ENCODE measurements around the gene CNOT2. TPM values are rescaled to one million over a fixed set of nuclear protein-coding genes. Genes with fewer than 3 reads are reported as not detected.

Gene CNOT2
- total RNA-seq, 1 experiment from 2014 or later: 289 TPM

- no peak for DNase-seq
- H3K4me1 ChIP-seq (ENCODE audit: low read length): peaks cover 3% of the 10 kb centered on the region; the same call in 1 of the 2 replicates
- no peaks in the 10 kb centered on the region for H3K36me3 ChIP-seq (ENCODE audit: insufficient read depth, low read length)
- H3K4me2 ChIP-seq (ENCODE audit: low read depth, low read length, poor library complexity, severe bottlenecking): no peak overlapping the region
- H3K9ac ChIP-seq (ENCODE audit: low read length): no peak overlapping the region
- H4K20me1 ChIP-seq (ENCODE audit: insufficient read depth, low read depth, low read length): no peaks in the 10 kb centered on the region
- H3K79me2 ChIP-seq (ENCODE audit: low read length): no peaks in the 10 kb centered on the region
- no peaks in the 10 kb centered on the region for H3K27me3 ChIP-seq (ENCODE audit: low read length)
- no peaks in the 10 kb centered on the region for H3K9me3 ChIP-seq (ENCODE audit: low read length)
- no peaks in the 10 kb centered on the region for H3K9me2 ChIP-seq (replicated peaks; ENCODE audit: insufficient read depth, low read length)
- no peak overlapping the region for H2AFZ ChIP-seq (ENCODE audit: low read length)
- no peak overlapping the region for H3K4me3 ChIP-seq (ENCODE audit: low read length)
- peak overlapping the region; percentile 31; the same call in 1 of the 2 replicates for H3K27ac ChIP-seq (ENCODE audit: low read length)
Measured at GRCh38 chr12:70227911-70228310, 15.3 kb upstream of the CNOT2 start.

GRCh38 chr12:70230934-70231606 is 12.2 kb upstream of the CNOT2 start:
- DNase-seq: no peak
- H4K20me1 ChIP-seq (ENCODE audit: insufficient read depth, low read depth, low read length): no peaks in the 10 kb centered on the region

GRCh38 chr12:70236990-70237389 is 6.2 kb upstream of the CNOT2 start:
- no peaks in the 10 kb centered on the region for H3K9me3 ChIP-seq (ENCODE audit: low read length)
- H3K36me3 ChIP-seq (ENCODE audit: insufficient read depth, low read length): peaks cover 33% of the 10 kb centered on the region
- H3K9ac ChIP-seq (ENCODE audit: low read length): no peak overlapping the region
- H3K9me2 ChIP-seq (replicated peaks; ENCODE audit: insufficient read depth, low read length): no peaks in the 10 kb centered on the region
- no peak overlapping the region for H2AFZ ChIP-seq (ENCODE audit: low read length)
- H3K79me2 ChIP-seq (ENCODE audit: low read length): peaks cover 20% of the 10 kb centered on the region
- DNase-seq: no peak
- no peak overlapping the region for H3K27ac ChIP-seq (ENCODE audit: low read length)
- H3K4me1 ChIP-seq (ENCODE audit: low read length): peaks cover 13% of the 10 kb centered on the region
- no peak overlapping the region for H3K4me3 ChIP-seq (ENCODE audit: low read length)
- H3K4me2 ChIP-seq (ENCODE audit: low read depth, low read length, poor library complexity, severe bottlenecking): no peak overlapping the region
- no peaks in the 10 kb centered on the region for H4K20me1 ChIP-seq (ENCODE audit: insufficient read depth, low read depth, low read length)
- H3K27me3 ChIP-seq (ENCODE audit: low read length): no peaks in the 10 kb centered on the region

More at GRCh38 chr12:70230934-70231606, 12.2 kb upstream of the CNOT2 start:
- no peaks in the 10 kb centered on the region for H3K79me2 ChIP-seq (ENCODE audit: low read length)
- no peak overlapping the region for H2AFZ ChIP-seq (ENCODE audit: low read length)
- H3K27me3 ChIP-seq (ENCODE audit: low read length): no peaks in the 10 kb centered on the region
- H3K4me1 ChIP-seq (ENCODE audit: low read length): peaks cover under 1% of the 10 kb centered on the region; the same call in 1 of the 2 replicates
- no peaks in the 10 kb centered on the region for H3K36me3 ChIP-seq (ENCODE audit: insufficient read depth, low read length)
- no peak overlapping the region for H3K4me3 ChIP-seq (ENCODE audit: low read length)
- H3K4me2 ChIP-seq (ENCODE audit: low read depth, low read length, poor library complexity, severe bottlenecking): no peak overlapping the region
- no peak overlapping the region for H3K9ac ChIP-seq (ENCODE audit: low read length)
- no peak overlapping the region for H3K27ac ChIP-seq (ENCODE audit: low read length)
- no peaks in the 10 kb centered on the region for H3K9me3 ChIP-seq (ENCODE audit: low read length)
- H3K9me2 ChIP-seq (replicated peaks; ENCODE audit: insufficient read depth, low read length): no peaks in the 10 kb centered on the region

GRCh38 chr12:70240673-70241072 is 2.6 kb upstream of the CNOT2 start:
- peak overlapping the region; percentile 85 for H3K4me2 ChIP-seq (ENCODE audit: low read depth, low read length, poor library complexity, severe bottlenecking)
- H3K27ac ChIP-seq (ENCODE audit: low read length): peak overlapping the region; percentile 97
- no peak overlapping the region for H3K9ac ChIP-seq (ENCODE audit: low read length)
- no peaks in the 10 kb centered on the region for H3K27me3 ChIP-seq (ENCODE audit: low read length)
- no peaks in the 10 kb centered on the region for H4K20me1 ChIP-seq (ENCODE audit: insufficient read depth, low read depth, low read length)
- peaks cover 51% of the 10 kb centered on the region for H3K36me3 ChIP-seq (ENCODE audit: insufficient read depth, low read length)
- no peaks in the 10 kb centered on the region for H3K9me3 ChIP-seq (ENCODE audit: low read length)
- peaks cover 29% of the 10 kb centered on the region for H3K4me1 ChIP-seq (ENCODE audit: low read length)
- no peaks in the 10 kb centered on the region for H3K9me2 ChIP-seq (replicated peaks; ENCODE audit: insufficient read depth, low read length)
- H2AFZ ChIP-seq (ENCODE audit: low read length): no peak overlapping the region
- peaks cover 53% of the 10 kb centered on the region for H3K79me2 ChIP-seq (ENCODE audit: low read length)
- no peak for DNase-seq
- H3K4me3 ChIP-seq (ENCODE audit: low read length): 0 out of 2 replicates have a peak overlapping the region, but pooled peaks have one; percentile 94

GRCh38 chr12:70241845-70242244 is 1.4 kb upstream of the CNOT2 start:
- Histone ChIP-seq H3K4me3 (ENCODE audit: low read length) (peak overlapping the region; percentile 94), H3K4me2 (ENCODE audit: low read depth, low read length, poor library complexity, severe bottlenecking) (peak overlapping the region; percentile 85), H4K20me1 (ENCODE audit: insufficient read depth, low read depth, low read length) (no peaks in the 10 kb centered on the region), H3K27ac (ENCODE audit: low read length) (peak overlapping the region; percentile 97), H3K27me3 (ENCODE audit: low read length) (no peaks in the 10 kb centered on the region), H3K9me3 (ENCODE audit: low read length) (no peaks in the 10 kb centered on the region), H3K79me2 (ENCODE audit: low read length) (peaks cover 64% of the 10 kb centered on the region), H2AFZ (ENCODE audit: low read length) (no peak overlapping the region), H3K9me2 (replicated peaks; ENCODE audit: insufficient read depth, low read length) (no peaks in the 10 kb centered on the region), H3K36me3 (ENCODE audit: insufficient read depth, low read length) (peaks cover 60% of the 10 kb centered on the region), H3K4me1 (ENCODE audit: low read length) (peaks cover 41% of the 10 kb centered on the region), H3K9ac (ENCODE audit: low read length) (peak overlapping the region; percentile 99)
- no peak for DNase-seq

GRCh38 chr12:70243510-70244371 is 508 bp downstream of the CNOT2 start:
- H3K9ac ChIP-seq (ENCODE audit: low read length): peak overlapping the region; percentile 99
- no peaks in the 10 kb centered on the region for H3K9me2 ChIP-seq (replicated peaks; ENCODE audit: insufficient read depth, low read length)
- H3K9me3 ChIP-seq (ENCODE audit: low read length): no peaks in the 10 kb centered on the region
- H3K27me3 ChIP-seq (ENCODE audit: low read length): no peaks in the 10 kb centered on the region
- H4K20me1 ChIP-seq (ENCODE audit: insufficient read depth, low read depth, low read length): no peaks in the 10 kb centered on the region
- DNase-seq: peak; percentile 89
- peaks cover 59% of the 10 kb centered on the region for H3K4me1 ChIP-seq (ENCODE audit: low read length)
- peak overlapping the region; percentile 85 for H3K4me2 ChIP-seq (ENCODE audit: low read depth, low read length, poor library complexity, severe bottlenecking)
- H3K79me2 ChIP-seq (ENCODE audit: low read length): peaks cover 83% of the 10 kb centered on the region
- peak overlapping the region; percentile 94 for H3K4me3 ChIP-seq (ENCODE audit: low read length)
- peak overlapping the region; percentile 97 for H3K27ac ChIP-seq (ENCODE audit: low read length)
- peaks cover 79% of the 10 kb centered on the region for H3K36me3 ChIP-seq (ENCODE audit: insufficient read depth, low read length)
- H2AFZ ChIP-seq (ENCODE audit: low read length): no peak overlapping the region

- Histone ChIP-seq H3K4me1 (ENCODE audit: low read length) (peaks cover 64% of the 10 kb centered on the region), H2AFZ (ENCODE audit: low read length) (no peak overlapping the region)
- peak; percentile 66 for DNase-seq
Measured at GRCh38 chr12:70244409-70244808, 1.2 kb downstream of the CNOT2 start.

GRCh38 chr12:70245458-70245857 is 2.2 kb downstream of the CNOT2 start:
- H3K79me2 ChIP-seq (ENCODE audit: low read length): peaks cover 96% of the 10 kb centered on the region
- no peak overlapping the region for H2AFZ ChIP-seq (ENCODE audit: low read length)
- H3K27ac ChIP-seq (ENCODE audit: low read length): peak overlapping the region; percentile 97
- no peaks in the 10 kb centered on the region for H3K9me2 ChIP-seq (replicated peaks; ENCODE audit: insufficient read depth, low read length)
- peak overlapping the region; percentile 85 for H3K4me2 ChIP-seq (ENCODE audit: low read depth, low read length, poor library complexity, severe bottlenecking)
- peak overlapping the region; percentile 94 for H3K4me3 ChIP-seq (ENCODE audit: low read length)
- H3K9me3 ChIP-seq (ENCODE audit: low read length): no peaks in the 10 kb centered on the region
- H3K4me1 ChIP-seq (ENCODE audit: low read length): peaks cover 74% of the 10 kb centered on the region
- DNase-seq: no peak
- H3K9ac ChIP-seq (ENCODE audit: low read length): peak overlapping the region; percentile 99
- H4K20me1 ChIP-seq (ENCODE audit: insufficient read depth, low read depth, low read length): no peaks in the 10 kb centered on the region
- peaks cover 76% of the 10 kb centered on the region for H3K36me3 ChIP-seq (ENCODE audit: insufficient read depth, low read length)
- no peaks in the 10 kb centered on the region for H3K27me3 ChIP-seq (ENCODE audit: low read length)

More at GRCh38 chr12:70244409-70244808, 1.2 kb downstream of the CNOT2 start:
- Histone ChIP-seq H3K27ac (ENCODE audit: low read length) (peak overlapping the region; percentile 97), H3K4me3 (ENCODE audit: low read length) (peak overlapping the region; percentile 94), H3K36me3 (ENCODE audit: insufficient read depth, low read length) (peaks cover 79% of the 10 kb centered on the region), H3K79me2 (ENCODE audit: low read length) (peaks cover 90% of the 10 kb centered on the region), H3K4me2 (ENCODE audit: low read depth, low read length, poor library complexity, severe bottlenecking) (peak overlapping the region; percentile 85), H4K20me1 (ENCODE audit: insufficient read depth, low read depth, low read length) (no peaks in the 10 kb centered on the region), H3K9me3 (ENCODE audit: low read length) (no peaks in the 10 kb centered on the region), H3K27me3 (ENCODE audit: low read length) (no peaks in the 10 kb centered on the region), H3K9ac (ENCODE audit: low read length) (peak overlapping the region; percentile 99), H3K9me2 (replicated peaks; ENCODE audit: insufficient read depth, low read length) (no peaks in the 10 kb centered on the region)
